Activated naive CD4-positive, alpha-beta T cell treated with anti-CD3 and anti-CD28 coated beads, Interleukin-2, amount 50 U/mL, for 16 hours (primary cell): Measurements from ENCODE around the gene SLC6A18.
"Not testable (repeated sequence)": the region's sequence is repeated elsewhere in the genome, so short reads cannot be mapped to it uniquely, and the experiment has no call there.

ENCODE experiments used
- DNase-seq: peaks from one replicate; pipeline ENCODE4 v3.0.0-alpha.2; 2020

The SLC6A18 gene

GRCh38 chr5:1257841-1258240, 32.7 kb downstream of the SLC6A18 start:
- DNase-seq = no peak

GRCh38 chr5:1259806-1260480, 34.8 kb downstream of the SLC6A18 start:
- DNase-seq = no peak

- no peak for DNase-seq
Observed at GRCh38 chr5:1261643-1262042, 36.5 kb downstream of the SLC6A18 start.

- no peak for DNase-seq
Observed at GRCh38 chr5:1262381-1262780, 37.2 kb downstream of the SLC6A18 start.

- no peak for DNase-seq
Observed at GRCh38 chr5:1264211-1264610, 39.0 kb downstream of the SLC6A18 start.

GRCh38 chr5:1265026-1265425, 39.8 kb downstream of the SLC6A18 start:
- DNase-seq = no peak

GRCh38 chr5:1265461-1266455, 40.6 kb downstream of the SLC6A18 start:
- DNase-seq = no peak

- no peak for DNase-seq
Observed at GRCh38 chr5:1266791-1267190, 41.6 kb downstream of the SLC6A18 start.

GRCh38 chr5:1267464-1267863, 42.3 kb downstream of the SLC6A18 start:
- DNase-seq = not testable (repeated sequence)

- no peak for DNase-seq
Observed at GRCh38 chr5:1268056-1268455, 42.9 kb downstream of the SLC6A18 start.

GRCh38 chr5:1268666-1269065, 43.5 kb downstream of the SLC6A18 start:
- DNase-seq = no peak

- no peak for DNase-seq
Observed at GRCh38 chr5:1270426-1270825, 45.2 kb downstream of the SLC6A18 start.

GRCh38 chr5:1270933-1271914, 46.0 kb downstream of the SLC6A18 start:
- DNase-seq = no peak

- no peak for DNase-seq
Observed at GRCh38 chr5:1272201-1272600, 47.0 kb downstream of the SLC6A18 start.

GRCh38 chr5:1273745-1274144, 48.6 kb downstream of the SLC6A18 start:
- DNase-seq = no peak

- no peak for DNase-seq
Observed at GRCh38 chr5:1274471-1274870, 49.3 kb downstream of the SLC6A18 start.

GRCh38 chr5:1275397-1276391, 50.5 kb downstream of the SLC6A18 start:
- not testable (repeated sequence) for DNase-seq

GRCh38 chr5:1276930-1277329, 51.7 kb downstream of the SLC6A18 start:
- DNase-seq = no peak

GRCh38 chr5:1277331-1277730, 52.1 kb downstream of the SLC6A18 start:
- DNase-seq = no peak

GRCh38 chr5:1277781-1278180, 52.6 kb downstream of the SLC6A18 start:
- no peak for DNase-seq

GRCh38 chr5:1278216-1278615, 53.0 kb downstream of the SLC6A18 start:
- DNase-seq = no peak
